DMS 273 (cell line): ENCODE measurements around the gene TESK1.

Experiments
- DNase-seq: peaks from one replicate; lab custom pipeline; 2025; ENCODE audit not compliant: unreplicated experiment; lab: John Stamatoyannopoulos, UW

The TESK1 gene

GRCh38 chr9:35646153-35646532 lies 41.1 kb downstream of the TESK1 start:
- no peak for DNase-seq

GRCh38 chr9:35646533-35647265 lies 41.6 kb downstream of the TESK1 start:
- DNase-seq, result peak; percentile 96

- DNase-seq, result no peak
Measured at GRCh38 chr9:35649431-35650340, 44.6 kb downstream of the TESK1 start.

DNA sequence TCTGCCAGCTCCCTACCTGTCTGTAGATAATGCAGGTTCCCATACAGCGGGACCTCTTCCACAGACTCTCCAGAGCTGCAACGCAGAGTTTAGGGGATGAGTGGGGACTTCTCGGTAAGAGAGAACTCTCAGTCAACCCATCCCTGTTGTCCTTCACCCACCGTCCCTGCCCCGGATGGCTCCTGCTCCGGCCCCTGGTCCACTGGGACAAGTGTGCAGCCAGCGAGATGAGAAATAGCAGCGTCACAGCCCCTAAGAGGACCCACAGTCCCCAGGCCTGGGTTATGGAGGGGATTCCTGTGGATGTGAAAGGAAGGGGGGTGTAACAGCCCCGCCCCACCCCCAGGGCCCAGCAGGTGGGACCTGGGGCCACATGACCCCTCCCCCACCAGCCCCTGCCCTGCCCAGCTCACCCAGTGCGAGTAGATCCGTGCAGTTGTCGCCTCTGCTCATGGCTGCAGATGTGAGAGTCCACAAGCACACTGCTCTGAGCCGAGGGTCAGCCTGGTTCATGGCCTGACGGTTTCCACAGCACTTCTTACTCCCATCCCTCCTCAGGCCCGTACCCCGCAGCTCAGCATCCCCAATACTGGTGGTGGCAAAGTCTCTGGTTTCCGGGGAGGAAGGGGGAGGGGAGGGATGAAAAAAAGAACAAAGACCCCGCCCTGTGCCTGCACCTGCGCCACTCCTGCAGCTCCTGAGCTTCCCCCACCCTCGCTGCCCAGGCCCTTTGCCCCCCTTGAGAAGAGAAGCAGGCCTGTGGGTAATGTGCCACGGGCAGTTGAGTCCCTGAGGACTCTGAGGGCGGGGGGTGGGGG lies 45.5 kb downstream of the TESK1 start, which contains the start of gene SIT1:
SIT1 (minus strand) TSS at position 591 of the 818 bp plus-strand sequence; CDS start at position 513, 78 bp downstream.
- no peak for DNase-seq

GRCh38 chr9:35651956-35652828 lies 47.1 kb downstream of the TESK1 start:
- DNase-seq, result no peak

GRCh38 chr9:35652829-35653209 lies 47.8 kb downstream of the TESK1 start:
- no peak for DNase-seq

DNA sequence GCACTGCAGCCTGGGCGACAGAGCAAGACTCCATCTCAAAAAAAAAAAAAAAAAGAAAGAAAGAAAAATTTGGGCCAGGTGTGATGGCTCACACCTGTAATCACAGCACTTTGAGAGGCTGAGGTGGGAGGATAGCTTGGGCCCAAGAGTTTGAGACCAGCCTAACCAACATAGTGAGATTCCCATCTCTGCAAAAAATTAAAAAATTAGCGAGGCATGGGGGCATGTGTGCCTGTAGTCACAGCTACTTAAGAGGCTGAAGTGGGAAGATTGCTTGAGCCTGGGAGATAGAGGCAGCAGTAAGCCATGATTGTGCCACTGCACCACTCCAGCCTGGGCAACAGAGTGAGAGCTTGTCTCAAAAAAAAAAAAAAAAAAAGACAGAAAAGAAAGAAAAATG lies 48.5 kb downstream of the TESK1 start:
- DNase-seq, result no peak

GRCh38 chr9:35656348-35656747 lies 51.3 kb downstream of the TESK1 start:
- no peak for DNase-seq

GRCh38 chr9:35656831-35657545 lies 51.9 kb downstream of the TESK1 start:
- peak; percentile 86 for DNase-seq

- peak; percentile 99 for DNase-seq
Measured at GRCh38 chr9:35657546-35658136, 52.6 kb downstream of the TESK1 start, which contains the start of gene RMRP. TSS of gene RMRP (minus strand) at chr9:35658019.

DNA sequence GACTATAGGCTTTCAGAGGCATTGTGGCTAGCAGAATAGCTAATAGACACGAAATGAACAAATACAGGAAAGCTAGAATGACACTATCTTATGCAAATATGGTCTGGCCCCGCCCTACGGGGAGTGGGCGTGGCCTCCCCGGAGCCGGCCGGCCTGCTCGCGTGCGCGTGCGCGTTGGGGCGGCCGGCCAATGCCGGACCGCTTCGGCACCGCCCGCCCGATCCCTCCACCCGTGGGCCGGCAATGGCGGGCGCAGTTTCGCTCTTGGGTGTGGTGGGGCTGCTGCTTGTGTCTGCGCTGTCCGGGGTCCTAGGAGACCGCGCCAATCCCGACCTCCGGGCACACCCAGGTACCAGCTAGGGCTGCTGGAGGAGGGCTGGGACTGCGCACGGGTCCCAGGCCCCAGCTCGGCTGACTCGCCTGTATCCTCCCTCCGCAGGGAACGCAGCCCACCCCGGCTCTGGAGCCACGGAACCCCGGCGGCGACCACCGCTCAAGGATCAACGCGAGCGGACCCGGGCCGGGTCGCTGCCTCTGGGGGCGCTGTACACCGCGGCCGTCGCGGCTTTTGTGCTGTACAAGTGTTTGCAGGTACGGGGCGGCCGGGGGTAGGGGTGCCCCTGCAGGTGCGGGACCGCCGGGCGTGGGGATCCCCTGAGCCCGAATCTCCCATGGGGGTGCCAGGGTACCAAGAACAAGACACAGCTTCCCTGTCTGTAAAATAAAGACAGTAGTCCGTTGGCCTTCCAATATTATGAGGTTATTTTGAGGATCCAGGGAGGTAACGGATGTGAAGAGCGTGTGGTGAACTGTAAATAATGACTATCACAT lies 53.3 kb downstream of the TESK1 start, which contains the start of gene CCDC107:
CCDC107 (plus strand) TSS at position 156 of the 831 bp plus-strand sequence; CDS start at position 244, 88 bp downstream.
- peak; percentile 90 for DNase-seq

- peak; percentile 62 for DNase-seq
Measured at GRCh38 chr9:35658968-35659220, 53.8 kb downstream of the TESK1 start.

GRCh38 chr9:35659340-35659739 lies 54.3 kb downstream of the TESK1 start:
- no peak for DNase-seq
